ENCODE data around the gene MYEOV. TPM values are rescaled to one million over a fixed set of nuclear protein-coding genes. Genes with fewer than 3 reads are reported as not detected.

The MYEOV gene
- total RNA-seq, 2 donors from 2014 or later: 0.12 TPM; not detected in 1

- Histone ChIP-seq H3K27ac (peak overlapping the region in 1 of 2 donors; percentile 45), H3K4me3 (no peak overlapping the region), H3K9me3 (no peaks in the 10 kb centered on the region), H3K36me3 (no peaks in the 10 kb centered on the region), H3K4me1 (peaks cover 0 to 59% of the 10 kb centered on the region in 2 donors), H3K27me3 (no peaks in the 10 kb centered on the region)
- no peak for DNase-seq (ENCODE audit: low spot score)
- no peak for TF ChIP-seq CTCF (IDR thresholded peaks at IDR 0.05)
These were observed 7.8 kb downstream of the MYEOV start for GRCh38 chr11:69301455-69302401.

GRCh38 chr11:69302447-69303020 is 8.6 kb downstream of the MYEOV start:
- TF ChIP-seq CTCF (IDR thresholded peaks at IDR 0.05): no peak
- H3K36me3 ChIP-seq: no peaks in the 10 kb centered on the region
- H3K27ac ChIP-seq: peak overlapping the region in 1 of 2 donors; percentile 45
- no peak for DNase-seq (ENCODE audit: low spot score)
- H3K4me3 ChIP-seq: no peak overlapping the region
- no peaks in the 10 kb centered on the region for H3K27me3 ChIP-seq
- H3K4me1 ChIP-seq: peaks cover 0 to 51% of the 10 kb centered on the region in 2 donors
- H3K9me3 ChIP-seq: no peaks in the 10 kb centered on the region

- TF ChIP-seq CTCF (IDR thresholded peaks at IDR 0.05): no peak
- H3K4me1 ChIP-seq: peaks cover 0 to 42% of the 10 kb centered on the region in 2 donors
- H3K27me3 ChIP-seq: no peaks in the 10 kb centered on the region
- H3K4me3 ChIP-seq: no peak overlapping the region
- no peaks in the 10 kb centered on the region for H3K9me3 ChIP-seq
- H3K27ac ChIP-seq: no peak overlapping the region
- no peaks in the 10 kb centered on the region for H3K36me3 ChIP-seq
- DNase-seq (ENCODE audit: low spot score): no peak
These were observed 9.5 kb downstream of the MYEOV start for GRCh38 chr11:69303427-69303826.

- Histone ChIP-seq H3K4me1 (peaks cover 0 to 34% of the 10 kb centered on the region in 2 donors), H3K4me3 (no peak overlapping the region), H3K9me3 (no peaks in the 10 kb centered on the region), H3K27ac (no peak overlapping the region), H3K27me3 (no peaks in the 10 kb centered on the region), H3K36me3 (no peaks in the 10 kb centered on the region)
- no peak for DNase-seq (ENCODE audit: low spot score)
- no peak for TF ChIP-seq CTCF (IDR thresholded peaks at IDR 0.05)
These were observed 10.3 kb downstream of the MYEOV start for GRCh38 chr11:69304258-69304657.

- Histone ChIP-seq H3K36me3 (no peaks in the 10 kb centered on the region), H3K27ac (no peak overlapping the region), H3K4me1 (peaks cover 0 to 31% of the 10 kb centered on the region in 2 donors), H3K9me3 (no peaks in the 10 kb centered on the region), H3K4me3 (no peak overlapping the region), H3K27me3 (no peaks in the 10 kb centered on the region)
- DNase-seq (ENCODE audit: low spot score): no peak
- TF ChIP-seq CTCF (IDR thresholded peaks at IDR 0.05): no peak
These were observed 10.7 kb downstream of the MYEOV start for GRCh38 chr11:69304686-69305085.
